Central memory CD4-positive, alpha-beta T cell (primary cell): Measurements from ENCODE around the gene GPR62.
"Not testable (repeated sequence)": the region's sequence is repeated elsewhere in the genome, so short reads cannot be mapped to it uniquely, and the experiment has no call there.

Experiments
- DNase-seq: peaks from one replicate; pipeline ENCODE4 v3.0.0; 2022

The GPR62 gene

GRCh38 chr3:51971350-51971749 lies 16.2 kb downstream of the GPR62 start:
- no peak for DNase-seq

DNA sequence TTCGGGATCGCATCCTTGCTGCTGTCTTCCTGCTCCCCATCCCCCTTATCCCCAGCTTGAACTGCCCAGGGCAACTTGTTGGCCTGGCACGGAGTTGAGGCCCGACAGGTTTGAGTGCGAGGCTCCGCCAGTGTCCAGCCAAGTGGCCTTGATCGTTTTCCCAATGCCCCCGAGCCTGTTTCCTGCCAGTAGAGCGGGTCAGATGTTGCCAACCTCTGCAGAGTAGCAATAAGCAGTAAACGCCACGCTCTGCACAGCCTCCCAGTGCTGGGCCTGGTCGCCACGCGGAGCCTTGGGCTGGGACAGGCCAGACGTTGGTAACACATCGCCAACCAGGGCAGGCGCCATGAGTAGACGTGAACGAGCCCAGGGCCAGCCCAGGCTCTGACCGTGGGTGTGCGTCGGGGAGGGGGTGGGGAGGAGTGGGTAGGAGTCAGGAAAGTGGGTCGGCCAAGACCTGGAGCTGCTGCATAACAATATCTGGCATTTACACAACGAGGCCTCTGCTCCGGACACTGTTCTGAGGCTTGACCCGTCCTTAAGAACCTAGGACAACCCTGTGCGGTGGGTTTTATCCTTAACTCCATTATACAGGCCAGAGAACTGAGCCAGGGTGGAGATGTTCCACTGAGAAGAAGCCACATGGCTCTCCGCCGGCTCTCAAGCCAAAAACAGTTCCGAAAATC lies 19.2 kb downstream of the GPR62 start:
- DNase-seq = no peak

- DNase-seq = peak; percentile 75
These were observed 20.0 kb downstream of the GPR62 start, which contains the start of gene ABHD14A for GRCh38 chr3:51974963-51975851. ABHD14A (plus strand) TSS chr3:51975064; CDS start chr3:51975136, 72 bp downstream.

GRCh38 chr3:51975852-51976549 lies 20.8 kb downstream of the GPR62 start:
- no peak for DNase-seq

DNA sequence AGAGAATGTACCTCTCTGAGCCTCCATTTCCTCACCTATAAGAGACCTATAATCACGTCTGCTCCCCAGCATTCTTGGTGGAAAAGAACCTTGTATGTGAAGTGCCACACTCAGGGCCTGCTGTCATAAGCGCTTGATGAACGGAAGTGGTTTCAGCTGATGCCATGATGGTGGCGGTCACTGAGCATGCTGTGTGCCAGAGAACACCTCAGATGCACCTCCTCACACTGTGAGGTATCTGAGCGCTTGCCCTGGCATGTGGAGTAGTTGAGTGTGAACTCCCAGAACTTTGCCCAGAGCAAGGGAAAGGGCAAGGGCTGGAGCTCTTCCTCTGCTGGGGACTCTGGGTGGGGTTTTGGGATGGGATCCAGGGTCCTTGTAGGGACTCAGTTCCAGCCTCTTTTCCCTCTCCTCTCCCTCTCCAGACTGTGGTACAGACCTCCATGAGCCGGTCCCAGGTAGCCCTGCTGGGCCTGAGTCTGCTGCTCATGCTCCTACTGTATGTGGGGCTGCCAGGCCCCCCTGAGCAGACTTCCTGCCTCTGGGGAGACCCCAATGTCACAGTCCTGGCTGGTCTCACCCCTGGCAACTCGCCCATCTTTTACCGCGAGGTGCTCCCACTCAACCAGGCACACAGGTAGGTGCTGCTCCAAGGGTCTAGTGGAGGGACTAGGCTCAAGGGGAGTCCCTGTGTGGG lies 22.4 kb downstream of the GPR62 start:
- peak; percentile 48 for DNase-seq

DNA sequence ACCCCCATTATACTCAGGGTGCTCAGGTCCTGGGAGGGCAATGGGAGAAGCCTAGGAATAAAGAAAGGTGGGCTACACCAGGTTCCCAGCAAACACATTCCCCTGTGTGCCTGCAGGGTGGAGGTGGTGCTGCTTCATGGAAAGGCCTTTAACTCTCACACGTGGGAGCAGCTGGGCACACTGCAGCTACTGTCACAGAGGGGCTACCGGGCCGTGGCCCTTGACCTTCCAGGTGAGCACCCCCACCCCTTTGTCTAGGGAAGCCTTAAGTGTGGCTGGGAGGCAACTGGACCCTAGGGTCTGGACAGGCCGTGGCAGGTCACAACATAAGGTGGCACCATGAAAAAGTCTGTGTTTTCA lies 22.9 kb downstream of the GPR62 start:
- DNase-seq = no peak

- no peak for DNase-seq
These were observed 25.1 kb downstream of the GPR62 start for GRCh38 chr3:51980253-51980652.

DNA sequence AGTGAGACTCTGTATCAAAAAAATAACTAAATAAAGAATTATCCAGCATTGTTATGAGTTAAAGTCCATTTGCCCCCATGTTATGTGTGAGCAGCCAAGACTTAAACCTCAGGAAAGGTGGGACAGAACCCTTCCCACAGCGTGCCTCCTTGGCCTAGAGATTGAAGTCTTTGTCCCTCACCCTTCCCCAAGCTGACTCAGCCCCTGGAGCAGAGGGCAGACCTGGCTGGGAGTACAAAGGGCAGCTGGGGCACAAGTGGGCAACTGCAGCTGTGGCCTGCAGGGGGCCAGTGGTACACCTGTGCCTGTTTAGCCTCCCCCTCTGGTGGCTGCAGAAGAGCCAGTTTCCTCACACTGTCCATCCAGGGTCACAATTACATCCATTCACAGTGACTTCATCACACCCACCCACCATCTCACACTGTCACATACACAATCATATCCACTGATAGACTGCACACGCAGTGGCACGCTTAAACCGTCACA lies 27.2 kb downstream of the GPR62 start:
- DNase-seq = no peak

GRCh38 chr3:51982838-51983577 lies 27.8 kb downstream of the GPR62 start, which contains the start of gene ACY1:
ACY1 (plus strand) TSS chr3:51983535; CDS start chr3:51984065, 530 bp downstream.
- DNase-seq = peak; percentile 61

DNA sequence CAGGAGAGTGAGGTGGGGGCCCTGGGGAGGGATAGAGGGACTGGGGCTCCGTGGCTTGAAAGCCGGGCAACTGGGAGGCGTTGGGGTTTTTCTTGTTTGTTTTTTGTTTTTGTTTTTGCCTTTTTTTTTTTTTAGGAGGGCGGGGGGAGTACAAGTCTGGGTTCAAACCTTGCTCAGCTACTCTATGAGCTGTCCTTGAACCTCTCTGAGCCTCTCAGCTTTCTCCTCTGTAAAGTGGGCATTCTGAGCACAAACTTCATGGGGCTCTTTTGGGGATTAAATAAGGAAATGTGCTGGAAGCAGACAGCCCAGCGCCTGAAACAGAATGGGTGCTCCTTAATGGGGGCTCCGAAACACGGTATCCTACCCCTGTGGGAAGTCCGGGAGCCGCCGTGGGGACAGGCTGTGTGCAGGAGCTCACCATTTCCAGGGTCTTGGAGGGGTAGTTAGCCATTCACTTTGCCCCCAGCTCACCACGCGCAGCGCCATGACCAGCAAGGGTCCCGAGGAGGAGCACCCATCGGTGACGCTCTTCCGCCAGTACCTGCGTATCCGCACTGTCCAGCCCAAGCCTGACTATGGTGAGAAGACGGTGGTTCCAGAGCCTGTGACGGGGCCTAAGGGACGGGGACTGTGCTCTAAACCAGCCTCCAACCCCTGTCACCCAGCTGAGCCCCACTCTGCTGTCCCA lies 28.5 kb downstream of the GPR62 start:
- no peak for DNase-seq

GRCh38 chr3:51984269-51984647 lies 29.1 kb downstream of the GPR62 start:
- no peak for DNase-seq

DNA sequence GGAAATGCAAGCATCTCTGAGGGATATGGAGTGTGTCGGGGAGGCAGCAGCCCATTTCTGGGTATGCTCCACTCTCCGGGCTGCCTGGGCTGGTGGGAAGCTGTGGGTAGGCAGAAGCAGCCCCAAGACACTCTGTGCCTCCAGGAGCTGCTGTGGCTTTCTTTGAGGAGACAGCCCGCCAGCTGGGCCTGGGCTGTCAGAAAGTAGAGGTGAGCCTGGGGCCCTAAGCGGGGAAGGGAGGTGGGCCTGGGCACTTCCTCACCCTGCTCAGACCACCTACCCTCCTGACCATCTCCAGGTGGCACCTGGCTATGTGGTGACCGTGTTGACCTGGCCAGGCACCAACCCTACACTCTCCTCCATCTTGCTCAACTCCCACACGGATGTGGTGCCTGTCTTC lies 29.9 kb downstream of the GPR62 start:
- no peak for DNase-seq

GRCh38 chr3:51986010-51986947 lies 31.1 kb downstream of the GPR62 start:
- no peak for DNase-seq

- no peak for DNase-seq
These were observed 32.4 kb downstream of the GPR62 start for GRCh38 chr3:51987568-51987967.

- DNase-seq = no peak
These were observed 33.3 kb downstream of the GPR62 start for GRCh38 chr3:51988286-51989146.

GRCh38 chr3:51990501-51990971 lies 35.4 kb downstream of the GPR62 start:
- not testable (repeated sequence) for DNase-seq

DNA sequence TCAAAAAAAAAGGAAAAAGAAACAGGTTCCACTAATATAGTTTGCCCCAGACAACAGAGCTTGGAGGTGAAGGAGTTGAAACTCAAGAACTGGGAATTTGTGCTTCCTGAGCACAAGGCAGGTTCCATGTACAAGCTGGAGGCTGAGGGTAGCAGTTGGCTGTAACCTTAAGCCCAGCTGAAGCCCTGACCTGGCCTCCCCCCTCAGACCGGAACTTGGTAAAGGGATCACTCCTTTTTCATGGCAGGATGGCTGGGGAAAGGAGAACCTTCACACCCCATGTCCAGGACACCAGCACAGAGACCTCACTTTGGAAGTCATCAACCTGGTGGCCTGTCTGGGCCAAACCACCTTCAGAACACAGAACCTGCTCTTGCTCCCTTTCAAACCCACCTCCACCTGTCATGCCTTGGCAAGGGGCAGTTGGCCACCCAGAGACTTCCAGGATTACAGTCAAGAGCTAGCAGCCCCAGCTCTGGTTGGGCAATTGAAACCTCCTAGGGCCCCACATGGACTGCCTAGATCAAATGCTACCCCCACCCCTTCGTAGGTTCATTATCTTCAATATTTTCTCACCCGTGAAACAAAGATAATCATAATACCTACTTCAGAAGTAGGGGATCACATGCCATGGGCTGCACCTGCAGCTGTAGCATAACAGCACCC lies 37.0 kb downstream of the GPR62 start:
- DNase-seq = no peak

DNA sequence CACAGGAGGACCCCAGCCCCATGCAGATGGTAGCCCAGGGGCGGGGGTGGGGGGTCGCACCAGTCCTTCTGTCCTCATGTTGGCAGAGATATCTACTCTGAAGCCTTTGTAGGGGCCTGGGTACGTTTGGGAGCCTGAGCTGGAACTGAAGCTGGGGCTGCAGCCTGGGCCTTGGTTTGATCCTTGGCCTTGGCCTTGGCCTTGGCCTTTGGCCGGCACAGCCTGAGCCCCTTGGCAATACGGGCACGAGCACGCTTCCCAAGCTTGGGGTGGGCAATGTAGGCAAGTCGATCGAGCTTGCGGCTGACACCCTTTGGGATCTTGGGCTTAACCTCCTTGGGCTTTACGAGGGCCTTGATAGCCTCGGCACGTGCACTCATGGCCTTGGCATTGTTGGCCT lies 38.5 kb downstream of the GPR62 start:
- DNase-seq = not testable (repeated sequence)
